Measurements from ENCODE around the gene GCG.

GCG gene

DNA sequence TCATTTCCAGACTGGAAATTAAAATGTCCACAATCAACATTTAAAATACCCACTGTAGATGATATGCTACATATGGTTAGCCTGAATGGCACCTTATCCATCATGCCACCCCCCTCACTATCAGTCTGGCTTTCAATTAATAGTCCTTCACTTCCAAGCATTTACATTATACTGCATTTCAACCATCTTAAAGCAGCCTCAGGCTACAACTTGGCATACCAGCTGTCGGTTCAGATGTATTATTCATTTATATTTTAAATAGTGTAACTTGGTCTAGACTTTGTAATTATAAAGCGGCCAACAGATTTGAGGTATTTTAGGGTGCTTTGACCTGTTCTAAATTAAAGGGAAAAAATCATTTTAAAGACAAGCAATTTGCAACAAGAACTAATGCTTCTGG is 2.6 kb downstream of the GCG start:
- no peak for DNase-seq

DNA sequence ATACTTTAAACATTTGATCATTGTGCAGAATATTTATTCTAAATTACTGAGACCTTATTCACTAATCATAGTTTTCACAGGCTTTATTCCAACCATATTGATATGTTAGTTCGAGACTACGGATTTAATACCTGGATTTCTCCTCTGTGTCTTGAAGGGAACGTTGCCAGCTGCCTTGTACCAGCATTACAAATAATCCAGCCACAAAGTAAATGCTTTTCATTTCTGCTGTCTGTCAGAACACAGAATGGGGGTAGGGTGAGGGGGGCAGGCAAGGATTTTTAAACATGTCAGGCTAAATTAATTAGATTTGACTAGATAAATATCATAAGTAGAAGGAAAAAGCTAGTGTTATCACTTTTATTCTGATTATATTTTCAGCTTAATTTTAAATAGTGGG is 3.1 kb downstream of the GCG start:
- no peak for DNase-seq

DNA sequence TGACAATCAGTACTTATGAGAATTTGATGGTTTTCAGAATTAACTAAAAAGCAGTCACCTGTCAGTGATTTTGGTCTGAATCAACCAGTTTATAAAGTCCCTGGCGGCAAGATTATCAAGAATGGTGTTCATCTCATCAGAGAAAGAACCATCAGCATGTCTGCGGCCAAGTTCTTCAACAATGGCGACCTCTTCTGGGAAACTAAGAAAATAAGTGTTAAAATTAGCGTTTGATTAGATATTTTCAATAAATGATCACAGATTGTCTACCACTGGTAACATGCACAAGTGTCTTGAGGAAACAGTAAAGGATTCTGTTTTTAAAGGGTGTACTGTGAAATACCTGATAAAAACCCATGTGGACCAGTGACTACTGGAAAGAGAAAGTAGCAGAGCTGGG is 8.1 kb downstream of the GCG start:
- no peak for DNase-seq

DNA sequence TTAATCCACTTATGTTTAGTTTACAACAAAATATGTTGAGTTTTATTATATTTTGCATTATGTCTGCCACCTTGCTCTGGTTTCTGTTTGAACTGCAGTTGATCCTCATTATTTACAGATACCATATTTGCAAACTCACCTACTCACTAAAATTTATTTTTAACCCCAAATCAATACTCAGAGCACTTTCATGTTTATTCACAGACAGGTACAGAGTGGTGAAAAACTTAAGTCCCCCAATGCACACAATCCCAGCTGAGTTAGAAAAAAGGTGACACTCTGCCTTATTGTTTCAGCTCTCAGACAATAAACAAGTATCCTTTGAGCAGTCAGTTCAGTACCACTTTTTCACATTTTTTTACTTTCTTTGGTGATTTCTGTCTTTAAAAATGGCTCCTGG is 13.7 kb downstream of the GCG start:
- DNase-seq = no peak

DNA sequence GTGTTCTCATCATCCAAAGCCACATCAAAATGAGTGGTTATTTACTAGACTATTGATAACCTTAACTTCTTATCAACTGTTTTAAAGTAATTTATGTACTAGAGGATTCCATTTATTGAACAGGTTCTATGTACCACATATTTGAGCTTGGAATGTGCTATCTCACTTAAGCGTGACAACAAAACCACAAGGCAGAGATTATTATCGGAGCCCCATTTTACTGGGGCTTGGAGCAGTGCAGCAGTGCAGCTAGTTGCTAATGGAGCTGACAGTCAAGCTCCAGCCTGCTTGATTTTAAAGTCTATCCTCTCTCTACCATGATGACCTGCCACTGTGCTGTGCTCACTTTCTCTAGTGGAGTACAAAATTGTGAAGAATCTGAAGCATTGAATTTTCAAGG is 24.6 kb downstream of the GCG start:
- no peak for DNase-seq

DNA sequence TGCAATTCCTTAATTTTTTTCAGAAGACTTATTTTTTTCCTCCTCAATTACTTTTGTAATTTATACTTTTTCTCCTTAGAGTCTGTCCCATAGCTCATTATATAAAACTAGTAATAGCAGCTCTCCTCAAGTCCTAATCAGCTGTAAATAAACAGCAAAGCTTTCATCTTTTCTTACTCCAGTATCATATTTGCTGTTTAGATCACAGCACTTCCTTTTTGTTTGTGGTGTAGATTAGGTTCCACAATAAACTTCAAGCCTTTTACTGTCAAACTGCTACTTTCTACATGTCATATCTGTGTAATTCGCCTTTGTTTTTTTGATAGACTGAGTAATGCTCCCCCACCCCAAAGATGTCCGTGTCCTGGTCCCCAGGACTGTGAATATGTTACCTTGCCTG is 25.5 kb downstream of the GCG start:
- no peak for DNase-seq

DNA sequence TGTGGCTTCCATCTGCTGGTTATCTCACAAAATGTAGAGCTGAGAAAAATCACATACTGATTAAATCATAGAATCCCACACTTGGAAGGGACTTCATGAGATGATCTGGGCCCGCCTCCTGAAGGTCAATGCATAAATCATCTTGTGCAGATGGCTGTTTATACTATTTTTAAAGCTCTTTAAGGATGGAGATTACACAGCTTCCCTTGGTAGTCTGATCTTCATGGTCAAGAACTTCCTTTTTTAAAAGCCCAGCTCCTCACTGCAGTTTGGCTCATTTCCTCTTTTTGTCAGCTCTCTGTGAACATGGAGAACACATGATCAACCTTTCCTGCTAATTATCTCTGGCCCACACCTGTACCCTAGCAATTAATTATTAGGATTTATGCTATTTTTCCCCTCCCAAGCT is 25.9 kb downstream of the GCG start:
- DNase-seq = no peak

DNA sequence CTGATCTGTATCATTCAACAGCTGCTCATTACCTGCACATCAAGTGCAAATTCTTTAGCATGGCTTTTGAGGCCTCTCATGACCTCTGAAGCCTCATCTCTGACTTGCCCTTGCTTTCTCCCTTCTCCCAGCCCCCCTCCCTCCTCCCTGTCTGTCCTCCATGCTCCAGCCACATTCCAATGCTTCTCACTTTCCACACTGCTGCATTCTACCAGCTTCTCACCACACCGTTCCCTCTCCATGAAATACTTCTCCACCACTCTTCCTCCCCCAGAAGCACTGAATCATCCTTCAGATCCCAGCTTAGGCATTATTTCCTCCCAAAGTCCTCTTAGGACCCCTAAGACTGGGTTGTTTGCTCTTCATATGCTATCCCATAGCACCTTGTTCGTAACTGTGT is 26.9 kb downstream of the GCG start:
- DNase-seq = no peak

DNA sequence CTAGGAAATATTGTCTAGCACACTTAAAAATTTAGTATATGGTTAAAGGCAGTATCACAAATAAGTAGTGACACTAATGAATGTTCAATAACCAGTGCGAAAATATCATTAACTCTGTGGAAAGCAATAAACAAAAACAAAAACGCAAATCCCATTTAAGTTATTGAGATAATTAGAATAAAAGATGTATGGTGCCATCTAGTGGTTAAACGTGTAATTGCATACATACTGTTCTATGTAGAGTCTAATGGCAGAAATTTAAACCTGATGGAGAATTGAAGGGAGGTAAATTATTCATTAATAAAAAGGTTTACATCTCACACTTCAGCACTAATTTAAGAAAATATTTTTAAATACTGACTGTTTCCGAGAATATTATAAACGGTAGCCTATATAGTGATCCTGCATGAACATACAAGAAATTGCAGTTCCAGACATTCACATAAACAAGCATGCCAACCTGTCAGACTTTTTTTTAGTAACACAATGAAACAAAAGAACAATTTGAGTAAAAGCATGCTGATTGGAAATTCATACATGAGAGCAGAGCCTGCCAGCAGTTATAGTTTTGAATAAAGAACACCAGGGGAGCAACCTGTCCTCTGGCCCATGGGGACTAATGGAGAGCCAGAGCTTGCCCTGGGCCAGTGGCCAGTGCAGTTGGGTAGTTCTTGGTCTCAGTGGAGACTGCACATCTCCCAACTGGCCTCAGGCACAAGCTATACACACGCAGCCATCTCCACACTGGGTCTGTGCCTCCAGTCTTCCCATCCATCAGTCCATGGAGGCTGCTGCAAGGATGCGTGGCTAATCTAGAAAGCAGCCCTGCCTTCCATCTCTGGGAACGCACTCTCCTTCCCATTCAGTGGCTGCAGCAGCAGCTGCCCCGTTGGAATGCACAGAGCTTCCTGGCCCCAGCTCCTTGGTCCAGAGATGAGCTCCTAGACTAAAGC is 28.0 kb downstream of the GCG start:
- DNase-seq = no peak

DNA sequence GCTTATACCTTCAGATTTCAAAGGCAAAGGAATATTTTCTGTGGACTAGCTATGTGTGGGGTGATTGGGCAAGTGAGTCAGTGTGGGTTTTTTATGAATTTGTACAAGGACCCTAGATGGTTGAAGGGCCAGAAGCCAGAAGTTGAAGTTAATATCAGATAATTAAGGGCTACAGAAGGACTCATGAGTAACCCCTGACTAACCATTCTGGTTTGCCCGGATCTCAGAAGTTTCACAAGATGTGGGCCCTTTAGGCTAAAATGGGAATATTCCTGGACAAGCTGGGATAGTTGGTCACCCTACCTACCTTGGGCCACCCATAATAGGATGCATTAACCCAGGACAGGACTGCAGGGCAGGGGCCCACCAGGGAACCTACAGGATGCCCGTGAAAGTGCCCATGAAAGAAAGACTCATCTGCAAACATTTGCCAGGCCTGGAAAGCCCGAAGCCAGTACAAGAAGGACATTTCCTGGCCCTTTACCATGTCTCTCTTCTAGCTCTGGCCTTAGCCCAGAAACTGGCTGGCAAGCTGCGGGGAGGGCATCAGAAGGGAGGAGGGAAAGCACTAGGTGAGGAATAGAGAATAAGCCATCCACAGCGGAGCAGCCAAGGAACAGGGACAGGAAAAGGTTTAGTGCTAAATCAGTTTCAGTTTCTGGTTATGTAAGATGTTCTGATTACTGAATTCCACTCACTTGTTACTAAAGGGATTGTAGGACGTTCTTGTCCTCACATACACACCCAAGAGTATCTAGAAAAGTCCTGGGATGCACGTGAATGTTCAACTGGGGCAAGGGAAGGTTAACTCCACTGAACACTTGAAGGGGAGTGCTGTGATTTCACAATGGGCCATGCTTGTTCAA is 33.6 kb downstream of the GCG start:
- no peak for DNase-seq

DNA sequence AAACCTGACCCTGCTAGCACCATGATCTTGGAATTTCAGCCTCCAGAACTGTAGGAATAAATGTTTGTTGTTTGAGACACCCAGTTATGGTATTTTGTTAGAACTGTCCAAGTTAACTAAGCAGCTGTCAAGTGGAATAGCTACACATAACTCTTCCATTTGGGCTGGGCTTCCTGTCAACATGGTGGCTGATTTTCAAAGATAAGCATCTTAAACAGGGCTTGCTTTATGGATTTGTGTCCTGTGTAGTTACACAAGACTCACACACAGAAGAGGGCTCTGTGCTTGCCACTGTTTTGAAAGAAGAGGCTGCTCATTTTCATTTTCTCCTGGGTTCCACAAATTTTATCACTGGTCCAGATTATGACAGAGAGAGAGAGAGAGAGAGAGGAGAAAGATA is 35.7 kb downstream of the GCG start:
- DNase-seq = no peak

DNA sequence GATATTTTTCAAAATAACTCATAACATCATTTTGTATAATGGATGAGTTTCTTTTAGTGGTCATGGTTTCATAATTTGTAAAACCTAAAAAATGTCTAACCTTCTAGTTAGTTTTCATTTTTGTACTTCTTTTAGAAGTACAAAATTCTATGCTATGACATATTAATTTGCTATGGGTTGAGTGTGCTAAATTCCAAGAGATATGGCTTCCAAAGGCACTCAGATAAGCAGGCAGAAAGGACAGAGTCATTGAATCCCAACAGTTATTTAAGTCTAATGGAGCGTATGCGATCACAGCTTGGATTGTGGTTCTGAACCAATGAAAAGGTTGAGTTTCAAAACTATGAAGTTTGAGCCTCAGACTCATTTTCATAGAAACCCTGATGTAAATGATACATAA is 37.0 kb downstream of the GCG start:
- no peak for DNase-seq

DNA sequence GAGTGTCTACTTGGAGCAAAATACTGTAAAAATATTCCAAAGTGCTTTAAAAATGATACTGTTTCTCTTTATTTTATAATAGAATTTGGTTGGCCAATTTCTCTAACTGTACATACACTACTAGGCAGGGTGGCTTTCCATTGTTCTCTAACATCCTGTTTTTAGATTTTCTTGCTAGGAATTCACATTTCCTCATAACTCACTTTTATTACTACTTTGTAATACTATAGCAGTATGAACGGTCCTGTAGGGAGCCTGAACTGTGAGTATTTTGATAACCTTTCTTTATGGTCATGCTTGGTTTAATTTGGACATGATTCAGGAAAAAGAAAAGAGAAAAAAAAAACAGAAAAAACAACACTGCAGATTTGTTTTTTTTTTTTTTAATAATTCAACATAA is 37.8 kb downstream of the GCG start:
- no peak for DNase-seq

DNA sequence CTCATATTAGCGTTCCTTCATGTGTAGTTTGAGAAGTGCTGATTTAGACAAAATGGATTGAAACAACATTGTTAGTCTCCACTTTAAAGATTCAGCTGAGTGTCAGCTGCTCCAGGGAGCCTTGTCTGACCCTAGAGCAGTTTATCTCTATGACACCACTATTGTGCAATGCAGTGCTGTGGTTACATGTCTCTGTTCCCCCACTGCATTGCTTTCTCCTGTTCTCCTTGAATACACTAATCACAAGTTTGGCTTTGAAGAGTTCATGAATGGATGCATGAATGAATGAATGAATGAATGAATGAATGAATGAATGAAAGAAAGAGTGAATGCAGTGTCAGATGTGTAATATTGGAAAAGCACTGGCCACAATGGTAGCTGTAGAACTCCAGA is 38.3 kb downstream of the GCG start:
- no peak for DNase-seq

DNA sequence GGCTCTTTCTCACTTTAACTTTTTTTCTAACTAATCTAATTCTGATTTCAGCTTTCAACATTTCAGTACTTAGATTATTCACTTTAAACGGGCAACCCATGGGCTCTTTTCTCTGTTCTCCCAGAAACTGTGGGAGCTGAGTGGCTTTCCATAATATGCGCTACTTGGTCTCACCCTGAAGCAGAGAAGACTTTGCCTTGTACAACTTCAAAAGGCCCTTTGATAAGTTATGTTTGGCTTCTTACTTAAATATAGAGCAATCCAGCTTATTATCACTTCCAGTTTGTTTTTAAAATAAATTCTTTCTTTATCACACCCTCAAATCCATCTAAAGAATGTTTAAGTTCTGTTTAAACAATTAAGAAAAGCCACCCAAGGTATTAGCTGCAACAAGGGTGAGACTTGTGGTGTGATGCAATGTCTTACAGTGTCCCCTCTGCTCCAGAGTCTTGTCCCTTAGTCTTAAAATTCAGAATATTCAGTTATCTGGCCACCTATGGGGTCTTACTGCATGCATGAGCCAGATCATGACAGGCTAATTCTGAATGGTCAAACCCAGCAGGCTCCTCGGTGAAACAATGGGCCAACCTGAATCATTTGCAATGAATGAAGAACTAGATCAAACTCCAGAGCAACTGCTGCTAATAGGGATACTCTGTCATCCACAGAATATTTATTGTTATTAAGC is 38.8 kb downstream of the GCG start:
- DNase-seq = no peak

DNA sequence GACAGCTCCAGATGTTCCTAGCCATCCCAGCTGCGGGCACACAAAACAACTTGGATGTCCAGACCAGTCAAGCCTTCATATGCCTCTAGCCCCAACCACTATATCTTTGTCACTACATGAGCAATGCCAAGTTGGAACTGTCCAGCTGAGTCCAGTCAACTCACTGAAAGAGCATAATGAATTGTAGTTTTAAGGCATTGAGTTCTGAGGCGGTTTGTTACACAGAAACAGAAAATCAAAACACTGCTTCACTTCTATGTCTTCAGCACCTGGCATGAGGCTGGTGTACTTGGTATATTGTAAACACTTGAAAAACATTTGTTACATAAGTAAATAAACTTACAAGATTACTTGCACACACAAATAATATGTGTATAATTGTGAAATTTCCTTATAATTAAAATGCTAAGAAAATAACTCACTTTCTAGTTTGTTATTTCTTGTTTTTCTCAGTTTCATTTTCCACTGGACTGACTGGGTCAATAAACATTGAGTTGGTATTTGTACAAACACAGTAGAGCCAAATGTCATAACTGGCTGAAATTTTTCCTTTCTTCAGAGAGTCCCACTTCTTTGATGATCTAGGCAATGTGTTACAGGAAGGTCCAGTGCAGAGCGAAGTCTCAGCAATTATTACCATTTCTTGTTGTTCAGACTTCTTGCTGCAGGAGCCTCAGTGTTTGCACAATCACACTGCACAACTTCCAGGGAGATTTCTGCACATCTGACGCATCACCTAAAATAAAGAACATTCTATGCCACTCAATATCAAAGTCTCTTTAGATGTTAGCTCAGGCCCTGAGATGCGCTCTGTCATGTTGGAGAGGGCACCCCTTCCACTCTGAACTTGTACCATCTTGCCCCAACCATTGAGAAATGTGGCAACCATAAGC is 39.8 kb downstream of the GCG start:
- DNase-seq = no peak

DNA sequence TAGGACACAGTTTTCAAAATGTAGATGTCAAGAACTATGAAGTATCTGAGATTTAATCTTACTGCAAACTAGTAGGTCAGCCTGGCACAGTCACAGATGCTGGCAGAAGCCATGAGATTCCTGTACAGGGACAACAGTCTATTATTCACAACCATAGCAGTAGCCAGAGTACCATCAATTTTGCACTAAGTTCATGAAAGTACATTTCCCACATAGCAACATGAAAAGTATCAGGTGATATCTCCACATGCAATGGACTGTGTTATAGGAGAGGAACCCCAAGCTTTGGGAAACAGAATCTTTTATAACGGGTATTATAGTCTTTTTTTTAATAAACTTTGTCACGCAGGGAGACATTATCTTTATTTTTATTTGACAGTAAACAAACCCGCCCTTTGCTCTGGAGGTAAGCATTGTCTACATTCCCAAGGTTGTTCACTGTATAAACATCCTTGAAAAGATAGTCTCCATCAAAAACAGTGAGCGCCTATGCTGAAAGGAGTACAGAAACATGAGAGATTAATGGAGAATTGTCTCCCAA is 44.6 kb downstream of the GCG start:
- DNase-seq = no peak

DNA sequence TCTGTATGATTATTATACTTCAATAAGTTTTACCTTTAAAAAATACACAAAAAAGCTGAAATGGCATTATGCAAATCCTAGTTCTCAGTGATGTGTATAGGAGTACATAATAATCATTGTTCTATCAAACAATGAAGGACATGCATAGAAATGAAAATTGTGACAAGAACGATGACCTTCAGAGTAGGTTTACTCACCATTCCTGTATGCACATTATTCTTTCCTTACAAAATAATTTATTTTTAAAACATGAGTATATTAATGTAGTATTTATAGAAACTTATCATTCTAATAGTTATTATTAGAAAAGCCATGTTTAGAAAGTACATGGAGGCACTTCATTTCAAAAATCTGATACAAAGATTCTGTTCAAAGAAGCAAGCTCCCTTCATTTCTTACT is 45.3 kb downstream of the GCG start:
- no peak for DNase-seq

DNA sequence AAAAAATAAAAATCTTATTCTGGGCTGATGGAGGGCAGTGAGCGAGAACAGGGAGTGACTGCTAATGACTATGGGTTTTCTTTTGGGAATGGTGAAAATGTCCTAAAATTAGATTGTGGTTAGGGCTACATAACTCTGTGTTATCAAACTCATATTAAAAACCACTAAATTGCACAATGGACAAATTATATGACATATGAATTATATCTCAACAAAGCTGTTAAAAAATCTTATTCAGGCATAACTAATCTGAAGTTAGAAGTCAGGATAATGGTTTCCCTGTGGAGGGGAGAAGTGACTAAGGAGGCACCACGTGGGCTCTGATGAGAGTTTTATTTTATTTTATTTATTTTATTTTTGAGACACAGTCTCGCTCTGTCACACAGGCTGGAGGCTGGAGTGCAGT is 45.9 kb downstream of the GCG start:
- DNase-seq = no peak

DNA sequence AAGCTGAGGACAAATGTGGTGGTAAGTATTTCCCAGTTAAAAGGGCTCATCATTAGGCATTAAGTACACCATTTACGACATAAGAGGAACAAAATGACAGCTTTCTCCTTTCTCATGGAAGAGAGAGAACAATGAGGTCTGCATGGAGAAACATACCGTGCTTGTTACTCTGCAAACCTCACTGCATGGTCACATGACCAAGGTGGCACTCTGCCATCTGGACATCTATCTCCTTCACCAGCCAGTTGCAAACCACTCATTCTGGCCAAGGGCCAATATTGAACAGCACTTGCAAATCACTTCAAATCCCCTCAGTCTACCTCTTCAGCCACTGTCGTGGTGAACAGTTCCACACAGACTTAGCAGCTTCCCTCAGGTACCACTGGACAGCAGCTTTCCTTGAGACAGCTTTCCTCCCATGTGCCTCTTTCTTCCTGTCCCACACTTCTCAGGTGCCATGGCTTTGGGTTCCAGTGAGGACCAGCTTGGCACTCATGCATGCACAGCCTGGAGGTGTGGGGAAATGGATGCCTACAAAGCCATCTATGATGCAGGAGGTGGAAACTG is 48.5 kb downstream of the GCG start:
- DNase-seq = no peak

DNA sequence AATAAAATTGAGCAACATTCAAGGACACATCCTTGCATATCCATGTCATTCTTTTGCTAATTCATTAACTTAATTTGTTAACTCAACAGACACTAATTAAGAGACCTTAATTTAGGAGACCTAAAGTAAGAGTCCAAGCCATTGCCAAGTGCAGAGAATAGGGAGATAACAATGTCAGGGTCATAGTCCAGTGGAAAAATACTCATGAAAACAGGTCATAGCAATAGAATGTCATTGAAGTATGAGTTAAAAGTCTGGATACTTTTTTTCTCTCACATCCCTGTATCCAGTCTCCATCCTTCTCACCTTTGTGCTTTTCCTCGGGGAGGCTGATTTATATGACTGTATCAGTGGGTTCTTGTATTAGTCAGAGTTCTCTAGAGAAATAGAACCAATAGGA is 51.5 kb downstream of the GCG start:
- DNase-seq = no peak

DNA sequence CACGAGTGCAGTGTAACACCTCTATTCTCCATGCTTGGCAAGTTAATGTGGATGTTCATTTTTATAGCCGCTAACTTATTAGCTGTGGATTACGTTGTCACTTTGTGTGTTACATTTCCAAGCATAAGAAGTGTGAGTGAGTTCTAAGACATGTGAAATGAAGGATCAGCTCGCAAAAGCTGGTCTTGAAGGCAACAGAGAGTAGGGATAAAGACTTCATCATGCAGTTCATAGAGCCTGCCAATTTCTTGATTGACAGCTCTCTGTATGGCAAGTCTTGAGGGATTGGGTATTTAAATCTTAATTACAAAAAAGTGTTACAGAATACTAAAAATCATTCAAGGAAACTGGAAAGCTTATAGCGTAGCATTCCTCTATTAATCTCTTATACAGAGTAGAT is 52.2 kb downstream of the GCG start:
- no peak for DNase-seq

Data from activated CD4-positive, alpha-beta T cell treated with anti-CD3 and anti-CD28 coated beads for 1 hour (primary cell).